ENCODE results near the gene PIR. TPM values are rescaled to one million over a fixed set of nuclear protein-coding genes. Genes with fewer than 3 reads are reported as not detected.

PIR gene
- total RNA-seq, 1 experiment from 2014 or later = 58.0 TPM

DNA sequence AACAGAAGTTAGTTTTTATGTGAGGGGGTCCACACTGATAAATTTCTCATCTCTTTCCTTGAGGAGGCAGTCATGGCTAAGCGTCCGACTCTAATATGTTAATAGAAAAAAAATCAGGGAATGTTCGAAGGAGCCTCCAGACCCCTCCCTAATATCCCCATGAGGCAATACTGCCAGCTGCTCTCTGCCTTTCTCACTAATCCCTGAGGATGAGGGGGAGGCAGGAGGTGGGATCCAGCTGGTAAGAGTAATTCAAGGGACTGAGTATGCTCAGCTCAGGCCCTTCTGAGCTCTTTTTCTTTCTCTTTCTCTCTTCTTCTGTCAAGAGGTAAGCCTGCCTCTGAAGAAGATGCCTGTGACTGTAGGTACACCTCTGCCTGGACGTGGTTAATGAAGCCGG lies 51.7 kb downstream of the PIR start:
- no peak for TF ChIP-seq EZH2 (IDR thresholded peaks at IDR 0.05; ENCODE audit: borderline replicate concordance, low read depth, low read length, poor library complexity, severe bottlenecking)
- TF ChIP-seq, protein P1, sequence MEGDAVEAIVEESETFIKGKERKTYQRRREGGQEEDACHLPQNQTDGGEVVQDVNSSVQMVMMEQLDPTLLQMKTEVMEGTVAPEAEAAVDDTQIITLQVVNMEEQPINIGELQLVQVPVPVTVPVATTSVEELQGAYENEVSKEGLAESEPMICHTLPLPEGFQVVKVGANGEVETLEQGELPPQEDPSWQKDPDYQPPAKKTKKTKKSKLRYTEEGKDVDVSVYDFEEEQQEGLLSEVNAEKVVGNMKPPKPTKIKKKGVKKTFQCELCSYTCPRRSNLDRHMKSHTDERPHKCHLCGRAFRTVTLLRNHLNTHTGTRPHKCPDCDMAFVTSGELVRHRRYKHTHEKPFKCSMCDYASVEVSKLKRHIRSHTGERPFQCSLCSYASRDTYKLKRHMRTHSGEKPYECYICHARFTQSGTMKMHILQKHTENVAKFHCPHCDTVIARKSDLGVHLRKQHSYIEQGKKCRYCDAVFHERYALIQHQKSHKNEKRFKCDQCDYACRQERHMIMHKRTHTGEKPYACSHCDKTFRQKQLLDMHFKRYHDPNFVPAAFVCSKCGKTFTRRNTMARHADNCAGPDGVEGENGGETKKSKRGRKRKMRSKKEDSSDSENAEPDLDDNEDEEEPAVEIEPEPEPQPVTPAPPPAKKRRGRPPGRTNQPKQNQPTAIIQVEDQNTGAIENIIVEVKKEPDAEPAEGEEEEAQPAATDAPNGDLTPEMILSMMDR (conservative IDR thresholded peaks at IDR 0.05; ENCODE audit: low read depth, low read length) = no peak
- Histone ChIP-seq H3K9me3 (ENCODE audit: low read depth, low read length, poor library complexity, severe bottlenecking) (no peaks in the 10 kb centered on the region), H3K4me1 (ENCODE audit: insufficient read depth, low read length, poor library complexity, severe bottlenecking) (no peaks in the 10 kb centered on the region), H3K27me3 (replicated peaks; ENCODE audit: insufficient read depth, low read depth, low read length, poor library complexity) (no peaks in the 10 kb centered on the region), H3K4me3 (ENCODE audit: low read depth, low read length, poor library complexity, severe bottlenecking) (no peak overlapping the region), H3K36me3 (ENCODE audit: insufficient read depth, low read length, poor library complexity, severe bottlenecking) (no peaks in the 10 kb centered on the region), H3K27ac (ENCODE audit: low read depth, low read length, poor library complexity, severe bottlenecking) (no peak overlapping the region)
- DNase-seq (ENCODE audit: low spot score) = no peak
- CTCF ChIA-PET = no interaction called here
- no TSS peak for BruUV-seq (replicated peaks)
- intact Hi-C loops (cut with micrococcal nuclease; ENCODE audit: unreplicated experiment) = no loop called here
- POLR2A ChIA-PET (ENCODE audit: low non-redundant PET) = no interaction called here

DNA sequence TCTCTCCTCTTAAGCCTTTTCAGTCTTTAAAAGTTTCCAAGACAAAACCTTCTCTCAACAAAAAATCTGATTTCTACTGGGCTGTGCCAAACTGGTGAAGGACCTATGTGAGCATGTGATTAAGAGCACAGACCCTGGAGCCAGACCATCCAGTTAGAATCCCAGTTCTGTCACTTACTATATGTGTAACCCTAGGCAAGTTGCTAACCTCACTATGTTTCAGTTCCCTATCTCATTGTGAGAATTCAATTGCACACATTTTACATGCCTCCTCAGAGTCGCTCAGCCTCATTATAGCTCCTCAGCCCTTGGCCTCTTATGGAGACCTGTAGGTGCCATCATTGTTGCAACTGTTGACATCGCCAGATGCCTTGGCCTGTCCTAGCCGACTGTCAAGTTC lies 54.8 kb downstream of the PIR start:
- H3K4me3 ChIP-seq (ENCODE audit: low read depth, low read length, poor library complexity, severe bottlenecking) = no peak overlapping the region
- no peaks in the 10 kb centered on the region for H3K4me1 ChIP-seq (ENCODE audit: insufficient read depth, low read length, poor library complexity, severe bottlenecking)
- H3K36me3 ChIP-seq (ENCODE audit: insufficient read depth, low read length, poor library complexity, severe bottlenecking) = no peaks in the 10 kb centered on the region
- CTCF ChIA-PET = no interaction called here
- intact Hi-C loops (cut with micrococcal nuclease; ENCODE audit: unreplicated experiment) = no loop called here
- H3K27ac ChIP-seq (ENCODE audit: low read depth, low read length, poor library complexity, severe bottlenecking) = no peak overlapping the region
- H3K9me3 ChIP-seq (ENCODE audit: low read depth, low read length, poor library complexity, severe bottlenecking) = no peaks in the 10 kb centered on the region
- no peaks in the 10 kb centered on the region for H3K27me3 ChIP-seq (replicated peaks; ENCODE audit: insufficient read depth, low read depth, low read length, poor library complexity)
- no peak for DNase-seq (ENCODE audit: low spot score)
- BruUV-seq (replicated peaks) = no TSS peak
- TF ChIP-seq, protein P1 (conservative IDR thresholded peaks at IDR 0.05; ENCODE audit: low read depth, low read length) = no peak
- no peak for TF ChIP-seq EZH2 (IDR thresholded peaks at IDR 0.05; ENCODE audit: borderline replicate concordance, low read depth, low read length, poor library complexity, severe bottlenecking)
- POLR2A ChIA-PET (ENCODE audit: low non-redundant PET) = no interaction called here

- no TSS peak for BruUV-seq (replicated peaks)
- Histone ChIP-seq H3K4me1 (ENCODE audit: insufficient read depth, low read length, poor library complexity, severe bottlenecking) (no peaks in the 10 kb centered on the region), H3K4me3 (ENCODE audit: low read depth, low read length, poor library complexity, severe bottlenecking) (no peak overlapping the region), H3K27ac (ENCODE audit: low read depth, low read length, poor library complexity, severe bottlenecking) (no peak overlapping the region), H3K36me3 (ENCODE audit: insufficient read depth, low read length, poor library complexity, severe bottlenecking) (no peaks in the 10 kb centered on the region), H3K27me3 (replicated peaks; ENCODE audit: insufficient read depth, low read depth, low read length, poor library complexity) (no peaks in the 10 kb centered on the region), H3K9me3 (ENCODE audit: low read depth, low read length, poor library complexity, severe bottlenecking) (no peaks in the 10 kb centered on the region)
- no peak for DNase-seq (ENCODE audit: low spot score)
- ChIA-PET POLR2A (ENCODE audit: low non-redundant PET) (no interaction called here), CTCF (no interaction called here)
- TF ChIP-seq, protein P1 (conservative IDR thresholded peaks at IDR 0.05; ENCODE audit: low read depth, low read length) = no peak
- TF ChIP-seq EZH2 (IDR thresholded peaks at IDR 0.05; ENCODE audit: borderline replicate concordance, low read depth, low read length, poor library complexity, severe bottlenecking) = no peak
- intact Hi-C loops (cut with micrococcal nuclease; ENCODE audit: unreplicated experiment) = no loop called here
Measured at GRCh38 chrX:15437724-15438123, 55.4 kb downstream of the PIR start.

Measured in A673 (cell line).